ENCODE results near the gene PEAR1. TPM values are rescaled to one million over a fixed set of nuclear protein-coding genes. Genes with fewer than 3 reads are reported as not detected.

The PEAR1 gene
- total and polyA plus RNA-seq, 2 of the 8 experiments (the other 6 are each of a cell fraction or from before 2014, with no cell fraction given): 0.63 to 0.71 TPM

- Histone ChIP-seq H3K18ac (ENCODE audit: extremely low read depth, low read length) (no peak overlapping the region; the same call in 1 of the 2 replicates), H3K9ac (replicated peaks in 1 of 4; ENCODE audit: extremely low read depth in 1 of 4, low read depth in 3 of 4, low read length in 3 of 4) (no peak overlapping the region), H2BK12ac (ENCODE audit: low read depth, low read length) (no peak overlapping the region), H3K27ac (ENCODE audit: low read depth, low read length) (no peak overlapping the region), H3K9me3 (ENCODE audit: insufficient read depth in 2 of 2, low read depth in 1 of 2, low read length in 1 of 2) (no peaks in the 10 kb centered on the region), H3K56ac (replicated peaks; ENCODE audit: insufficient read length, low read depth, low read length) (no peak overlapping the region), H3K79me1 (ENCODE audit: low read depth, low read length) (no peaks in the 10 kb centered on the region), H4K91ac (replicated peaks; ENCODE audit: insufficient read length, low read length) (no peak overlapping the region), H4K20me1 (replicated peaks in 1 of 2; ENCODE audit: control insufficient read depth in 1 of 2, insufficient read depth in 2 of 2, low read length in 2 of 2) (peaks cover 7 to 19% of the 10 kb centered on the region in 2 experiments), H3K23ac (ENCODE audit: insufficient read length) (no peak overlapping the region), H4K5ac (ENCODE audit: insufficient read length, low read depth, low read length) (no peak overlapping the region), H2BK20ac (ENCODE audit: low read length) (no peak overlapping the region), H3K4me3 (ENCODE audit: extremely low read depth in 1 of 4, insufficient read depth in 2 of 4, low read depth in 3 of 4, low read length in 4 of 4) (no peak overlapping the region), H3K36me3 (ENCODE audit: control insufficient read depth in 2 of 4, insufficient read depth in 4 of 4, low read length in 3 of 4) (no peaks in the 10 kb centered on the region), H2AFZ (ENCODE audit: low read length) (no peak overlapping the region), H4K8ac (ENCODE audit: extremely low read depth, insufficient read depth, low read length) (no peak overlapping the region), H3K79me2 (ENCODE audit: control insufficient read depth in 1 of 2, insufficient read depth in 2 of 2, low read length in 2 of 2) (no peaks in the 10 kb centered on the region), H2BK5ac (ENCODE audit: low read depth, low read length) (no peak overlapping the region), H3K27me3 (replicated peaks in 1 of 4; ENCODE audit: control insufficient read depth in 3 of 4, extremely low read depth in 1 of 4, insufficient read depth in 3 of 4, low read length in 3 of 4) (peaks cover 59 to 74% (median 72%) of the 10 kb centered on the region in 4 experiments), H3K14ac (ENCODE audit: insufficient read length) (no peak overlapping the region), H2AK5ac (ENCODE audit: low read depth, low read length) (no peak overlapping the region), H3K23me2 (ENCODE audit: low read depth, low read length) (peaks cover 11% of the 10 kb centered on the region), H3K4me2 (ENCODE audit: insufficient read depth in 1 of 2, low read depth in 2 of 2, low read length in 2 of 2) (peak overlapping the region in 1 of 2 experiments; percentile 92; a peak in 1 of 4 replicates), H3K4ac (replicated peaks; ENCODE audit: insufficient read length, low read depth, low read length) (no peak overlapping the region), H3K4me1 (replicated peaks in 1 of 4; ENCODE audit: control insufficient read depth in 3 of 4, insufficient read depth in 4 of 4, low read length in 3 of 4) (peaks cover 0 to 25% (median 12%) of the 10 kb centered on the region in 4 experiments; a peak in 5 of 7 replicates), H2BK120ac (replicated peaks; ENCODE audit: low read depth, low read length) (no peak overlapping the region), H2BK15ac (ENCODE audit: low read length) (no peak overlapping the region)
- TF ChIP-seq TEAD4 (IDR thresholded peaks at IDR 0.05; ENCODE audit: low read depth, low read length) (no peak), RAD21 (IDR thresholded peaks at IDR 0.05 in 1 of 2, conservative IDR thresholded peaks at IDR 0.05 in 1 of 2; ENCODE audit: low read depth in 2 of 2, low read length in 2 of 2) (peak; percentile 38 to 49; a peak in 3 of 4 replicates), CTCF (IDR thresholded peaks at IDR 0.05; ENCODE audit: control extremely low read depth in 1 of 3, insufficient read depth in 1 of 3, low read depth in 1 of 3, low read length in 3 of 3) (peak; percentile 50 to 55 (median 55)), ASH2L (IDR thresholded peaks at IDR 0.05; ENCODE audit: low read length) (peak; percentile 11), E2F6 (IDR thresholded peaks at IDR 0.05) (no peak), CBX5 (IDR thresholded peaks at IDR 0.05; ENCODE audit: low read depth, low read length) (no peak), BACH1 (IDR thresholded peaks at IDR 0.05; ENCODE audit: low read length) (no peak), BCL11A (IDR thresholded peaks at IDR 0.05; ENCODE audit: low read depth in 2 of 2, low read length in 2 of 2) (no peak), RBBP5 (IDR thresholded peaks at IDR 0.05; ENCODE audit: borderline replicate concordance, low read depth, low read length) (no peak)
- WGBS, 2 experiments (ENCODE audit: extremely low coverage in 1 of 2, insufficient coverage in 1 of 2, insufficient read length in 1 of 2, insufficient replicate concordance in 2 of 2, low coverage in 1 of 2, low lambda C conversion rate in 2 of 2, missing lambda C conversion rate in 1 of 2): 53% methylated on average over 6 of the region's 6 CpGs; no CpG with 5 or more reads in 1 of the 2 experiments
- no peak for FAIRE-seq
- CTCF ChIA-PET (ENCODE audit: partially characterized antibody): interaction anchor here (0.7 to 25.2 kb wide), 7 partner anchors 8 to 167 kb away, joined by 3 to 719 read pairs (median 10); partner anchors contain the start of genes INSRR, NES, NTRK1 and PEAR1
- DNase-seq (ENCODE audit: low read depth in 1 of 2, low spot score in 2 of 2): no peak
- POLR2A ChIA-PET (ENCODE audit: partially characterized antibody): no interaction called here
Observed at GRCh38 chr1:156844102-156844501, 49.4 kb upstream of the PEAR1 start.
